Measurements from ENCODE around the gene CAPN7. TPM values are rescaled to one million over a fixed set of nuclear protein-coding genes. Genes with fewer than 3 reads are reported as not detected.

The CAPN7 gene
- total RNA-seq, 2 donors from 2014 or later = 32.6 to 41.2 TPM

DNA sequence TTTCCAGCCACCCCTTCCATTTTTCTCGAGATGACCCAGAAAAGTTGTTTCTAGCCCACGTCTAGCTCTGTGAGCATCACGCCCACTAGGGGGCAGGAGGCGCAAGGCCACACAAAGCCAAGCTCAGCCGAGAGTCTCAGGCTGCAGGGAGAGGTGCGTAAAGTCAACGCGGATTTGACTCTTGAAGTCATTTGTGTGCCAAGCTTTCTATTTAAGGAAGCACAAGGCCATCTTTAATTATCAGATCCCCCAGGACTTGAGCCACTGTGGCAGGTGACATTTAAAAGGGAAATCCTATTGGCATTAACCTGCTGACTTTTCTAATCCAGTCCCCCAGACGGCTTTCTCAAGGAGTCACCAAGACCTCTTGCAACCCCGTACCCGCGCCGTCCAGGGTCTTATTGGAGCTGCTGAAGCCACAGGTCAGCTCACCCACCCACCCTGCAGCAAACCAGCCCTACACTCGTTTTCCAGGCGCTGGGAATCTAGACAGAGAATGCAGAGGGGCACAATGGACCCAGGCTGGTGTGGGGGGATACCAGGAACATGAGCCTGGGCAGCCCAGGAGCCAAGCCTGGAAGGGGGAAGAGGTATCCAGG, 62.1 kb downstream of the CAPN7 start:
- Histone ChIP-seq H3K4me1 (ENCODE audit: control insufficient read depth, insufficient read depth, low read length) (no peaks in the 10 kb centered on the region), H3K4me3 (ENCODE audit: low read length) (no peak overlapping the region), H3K9me3 (ENCODE audit: control insufficient read depth, low read length) (no peaks in the 10 kb centered on the region), H3K9ac (ENCODE audit: extremely low read depth, low read length, poor library complexity, severe bottlenecking) (no peak overlapping the region), H3K27me3 (ENCODE audit: control insufficient read depth, insufficient read depth, low read length, poor library complexity, severe bottlenecking) (no peaks in the 10 kb centered on the region), H3K36me3 (ENCODE audit: control insufficient read depth, insufficient read depth, low read length) (peaks cover 28% of the 10 kb centered on the region), H3K27ac (ENCODE audit: low read depth, low read length) (no peak overlapping the region)
- peaks cover under 1% of the 10 kb centered on the region for H3K36me3 Mint-ChIP-seq (ENCODE audit: low read depth)
- TF ChIP-seq, protein P1, sequence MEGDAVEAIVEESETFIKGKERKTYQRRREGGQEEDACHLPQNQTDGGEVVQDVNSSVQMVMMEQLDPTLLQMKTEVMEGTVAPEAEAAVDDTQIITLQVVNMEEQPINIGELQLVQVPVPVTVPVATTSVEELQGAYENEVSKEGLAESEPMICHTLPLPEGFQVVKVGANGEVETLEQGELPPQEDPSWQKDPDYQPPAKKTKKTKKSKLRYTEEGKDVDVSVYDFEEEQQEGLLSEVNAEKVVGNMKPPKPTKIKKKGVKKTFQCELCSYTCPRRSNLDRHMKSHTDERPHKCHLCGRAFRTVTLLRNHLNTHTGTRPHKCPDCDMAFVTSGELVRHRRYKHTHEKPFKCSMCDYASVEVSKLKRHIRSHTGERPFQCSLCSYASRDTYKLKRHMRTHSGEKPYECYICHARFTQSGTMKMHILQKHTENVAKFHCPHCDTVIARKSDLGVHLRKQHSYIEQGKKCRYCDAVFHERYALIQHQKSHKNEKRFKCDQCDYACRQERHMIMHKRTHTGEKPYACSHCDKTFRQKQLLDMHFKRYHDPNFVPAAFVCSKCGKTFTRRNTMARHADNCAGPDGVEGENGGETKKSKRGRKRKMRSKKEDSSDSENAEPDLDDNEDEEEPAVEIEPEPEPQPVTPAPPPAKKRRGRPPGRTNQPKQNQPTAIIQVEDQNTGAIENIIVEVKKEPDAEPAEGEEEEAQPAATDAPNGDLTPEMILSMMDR (conservative IDR thresholded peaks at IDR 0.05) = peak; percentile 97
- H3K4me3 Mint-ChIP-seq = no peak overlapping the region
- no peaks in the 10 kb centered on the region for H3K27me3 Mint-ChIP-seq (ENCODE audit: insufficient read depth)
- 33 to 48% methylated on average over 13 to 15 of the region's 15 CpGs for WGBS, 2 experiments (ENCODE audit: insufficient coverage in 1 of 2, insufficient read length in 1 of 2)
- peaks cover 11% of the 10 kb centered on the region for H3K4me1 Mint-ChIP-seq
- peak; percentile 94 for DNase-seq
- no peak overlapping the region for H3K27ac Mint-ChIP-seq
- H3K9me3 Mint-ChIP-seq = no peaks in the 10 kb centered on the region

DNA sequence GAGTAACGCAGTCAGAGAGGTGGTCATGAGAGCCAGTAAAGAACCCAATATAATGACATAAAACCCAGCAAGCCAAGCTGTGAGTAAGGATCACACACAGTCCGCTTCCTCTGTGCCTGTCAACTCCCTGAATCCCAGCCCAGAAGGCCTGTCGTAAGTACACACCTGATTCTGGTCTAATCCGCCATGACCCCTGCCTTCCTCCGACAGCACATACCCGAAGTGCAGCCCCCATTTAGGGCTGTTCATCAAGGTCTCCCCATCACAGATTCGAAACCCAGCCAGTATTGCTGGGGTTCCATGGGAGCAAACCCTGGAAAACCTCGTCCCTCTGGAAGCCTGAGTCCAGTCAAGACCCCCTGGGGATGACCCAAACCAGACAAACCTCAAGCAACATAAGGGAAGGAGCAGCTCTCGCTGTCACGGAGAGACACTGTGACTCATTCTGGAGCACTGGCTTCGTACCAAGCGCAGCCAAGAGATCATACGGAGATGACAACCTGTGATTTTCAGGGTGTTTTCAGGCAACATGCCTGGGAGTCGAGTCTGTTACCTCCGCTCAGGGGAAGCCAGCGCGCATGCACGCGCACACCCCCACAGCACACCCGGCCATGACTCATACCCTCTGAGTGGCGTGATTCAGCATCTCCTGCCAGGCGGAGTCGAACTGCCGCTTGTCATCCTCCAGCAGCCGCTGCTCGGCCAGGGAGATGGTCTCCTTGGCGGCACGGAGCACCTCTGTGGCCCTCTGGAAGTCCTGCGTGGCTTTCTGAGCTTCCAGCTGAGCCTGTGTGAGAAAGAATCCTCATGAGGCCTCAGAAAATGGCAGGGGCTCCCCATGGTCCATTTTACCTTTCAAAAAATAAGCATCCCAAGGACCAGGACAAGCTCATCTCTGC, 63.3 kb downstream of the CAPN7 start:
- H3K4me1 Mint-ChIP-seq = peaks cover 16% of the 10 kb centered on the region
- H3K9me3 Mint-ChIP-seq = no peaks in the 10 kb centered on the region

DNA sequence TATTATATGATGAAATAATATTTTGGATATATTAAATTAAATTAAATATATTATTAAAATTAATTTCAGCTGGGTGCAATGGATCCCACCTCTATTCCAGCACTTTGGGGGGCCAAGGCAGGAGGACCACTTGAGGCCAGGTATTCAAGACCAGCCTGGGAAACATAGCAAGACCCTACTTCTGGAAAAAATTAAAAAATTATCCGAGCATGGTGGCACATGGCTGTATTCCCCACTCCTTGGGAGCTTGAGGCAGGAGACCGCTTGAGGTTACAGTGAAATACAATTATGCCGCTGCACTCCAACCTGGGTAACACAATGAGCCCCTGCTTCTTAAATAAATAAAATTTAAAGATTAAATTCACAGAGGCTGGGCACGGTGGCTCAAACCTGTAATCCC, 65.0 kb downstream of the CAPN7 start:
- TF ChIP-seq, protein P1 (conservative IDR thresholded peaks at IDR 0.05) = no peak

More for the DNA sequence above, 63.3 kb downstream of the CAPN7 start:
- Mint-ChIP-seq H3K27ac (peak overlapping the region; percentile 57), H3K4me3 (no peak overlapping the region), H3K36me3 (ENCODE audit: low read depth) (no peaks in the 10 kb centered on the region), H3K27me3 (ENCODE audit: insufficient read depth) (no peaks in the 10 kb centered on the region)
- H3K27ac ChIP-seq (ENCODE audit: low read depth, low read length) = no peak overlapping the region
- DNase-seq = peak; percentile 73
- 78 to 87% methylated on average over 19 to 29 of the region's 29 CpGs for WGBS, 2 experiments (ENCODE audit: insufficient coverage in 1 of 2, insufficient read length in 1 of 2)
- no peak overlapping the region for H3K9ac ChIP-seq (ENCODE audit: extremely low read depth, low read length, poor library complexity, severe bottlenecking)
- peaks cover 28% of the 10 kb centered on the region for H3K36me3 ChIP-seq (ENCODE audit: control insufficient read depth, insufficient read depth, low read length)
- TF ChIP-seq, protein P1 (conservative IDR thresholded peaks at IDR 0.05) = no peak
- H3K4me1 ChIP-seq (ENCODE audit: control insufficient read depth, insufficient read depth, low read length) = no peaks in the 10 kb centered on the region
- no peak overlapping the region for H3K4me3 ChIP-seq (ENCODE audit: low read length)
- H3K27me3 ChIP-seq (ENCODE audit: control insufficient read depth, insufficient read depth, low read length, poor library complexity, severe bottlenecking) = no peaks in the 10 kb centered on the region
- no peaks in the 10 kb centered on the region for H3K9me3 ChIP-seq (ENCODE audit: control insufficient read depth, low read length)

More for the DNA sequence above, 65.0 kb downstream of the CAPN7 start:
- H3K4me1 ChIP-seq (ENCODE audit: control insufficient read depth, insufficient read depth, low read length) = no peaks in the 10 kb centered on the region
- no peak overlapping the region for H3K27ac Mint-ChIP-seq
- DNase-seq = peak; percentile 18
- H3K9me3 Mint-ChIP-seq = no peaks in the 10 kb centered on the region
- H3K27me3 ChIP-seq (ENCODE audit: control insufficient read depth, insufficient read depth, low read length, poor library complexity, severe bottlenecking) = no peaks in the 10 kb centered on the region
- H3K4me3 ChIP-seq (ENCODE audit: low read length) = no peak overlapping the region
- no peak overlapping the region for H3K4me3 Mint-ChIP-seq
- WGBS, 2 experiments (ENCODE audit: insufficient coverage in 1 of 2, insufficient read length in 1 of 2) = 86 to 92% methylated on average over 4 of the region's 4 CpGs
- peaks cover 28% of the 10 kb centered on the region for H3K36me3 ChIP-seq (ENCODE audit: control insufficient read depth, insufficient read depth, low read length)
- H3K4me1 Mint-ChIP-seq = peaks cover 19% of the 10 kb centered on the region
- no peaks in the 10 kb centered on the region for H3K27me3 Mint-ChIP-seq (ENCODE audit: insufficient read depth)
- H3K36me3 Mint-ChIP-seq (ENCODE audit: low read depth) = peaks cover 5% of the 10 kb centered on the region
- no peak overlapping the region for H3K27ac ChIP-seq (ENCODE audit: low read depth, low read length)
- H3K9me3 ChIP-seq (ENCODE audit: control insufficient read depth, low read length) = no peaks in the 10 kb centered on the region
- H3K9ac ChIP-seq (ENCODE audit: extremely low read depth, low read length, poor library complexity, severe bottlenecking) = no peak overlapping the region
